Kidney (tissue), 14 donors: ENCODE data around the gene MTFMT. TPM values are rescaled to one million over a fixed set of nuclear protein-coding genes. Genes with fewer than 3 reads are reported as not detected.
"Not testable (repeated sequence)": the region's sequence is repeated elsewhere in the genome, so short reads cannot be mapped to it uniquely, and the experiment has no call there.

ENCODE experiments used
- DNase-seq, 5 donors: peaks; one replicate each; pipeline ENCODE4 v3.0.0-alpha.2; 2013 to 2020
- FAIRE-seq: peaks from 2 replicates; lab custom pipeline; 2012; peaks lifted over from hg19 to GRCh38; lab: Jason Lieb, UNC
- H3K27ac ChIP-seq, 2 donors: one replicate each; pipeline ENCODE4 v1.7.0; 2013; ENCODE audit warnings: low read depth in 2 of 2, low read length in 2 of 2, inconsistent platforms in 1 of 2
- H3K27me3 ChIP-seq: one replicate; pipeline ENCODE4 v1.7.1; 2013; ENCODE audit warnings: low read length, inconsistent platforms; ENCODE audit not compliant: control insufficient read depth, insufficient read depth
- H3K36me3 ChIP-seq, 3 donors: one replicate each; pipeline versions ENCODE4 v1.7.0 to v1.7.1; 2013; ENCODE audit warnings: low read length in 3 of 3, control low read depth in 1 of 3, inconsistent platforms in 1 of 3; ENCODE audit not compliant: insufficient read depth in 3 of 3, control insufficient read depth in 2 of 3
- H3K4me1 ChIP-seq, 3 donors: one replicate each; pipeline versions ENCODE4 v1.7.0 to v1.7.1; 2013; ENCODE audit warnings: low read length in 3 of 3, inconsistent platforms in 1 of 3, low read depth in 1 of 3; ENCODE audit not compliant: control insufficient read depth in 2 of 3, insufficient read depth in 2 of 3
- H3K4me3 ChIP-seq, 3 donors: one replicate each; pipeline versions ENCODE4 v1.7.0 to v1.8.1; 2013; ENCODE audit warnings: low read length in 3 of 3, control low read depth in 1 of 3, inconsistent platforms in 1 of 3
- H3K9ac ChIP-seq, 3 donors: one replicate each; pipeline versions ENCODE4 v1.7.0 to v1.7.1; 2013; ENCODE audit warnings: low read length in 3 of 3, control low read depth in 1 of 3, inconsistent platforms in 1 of 3
- H3K9me3 ChIP-seq, 3 donors: one replicate each; pipeline versions ENCODE4 v1.7.0 to v1.7.1; 2013; ENCODE audit warnings: low read length in 3 of 3, control low read depth in 1 of 3, inconsistent platforms in 1 of 3; ENCODE audit not compliant: control insufficient read depth in 2 of 3, insufficient read depth in 1 of 3
- intact Hi-C: fragments of 100-400 bp; cut with DNase I; formaldehyde crosslinking; loops from one replicate; pipeline ENCODE4 v1.11.1; 2022
- polyA plus RNA-seq: library from polyadenylated mRNA; stranded (reverse); fragments of 350-450 nt; fragmentation: Illumina TruSeq; extraction: RNeasy Lipid Tissue Mini Kit (QIAGEN cat#74804); gene quantifications from one replicate; pipeline ENCODE4 v1.2.3, GENCODE V29; 2014; ENCODE audit warnings: low read depth, low replicate concordance; ENCODE audit not compliant: insufficient read depth
- total RNA-seq: library from RNA; stranded (reverse); fragmentation: NEBNext Ultra II Directional; extraction: Animal tissue kit (Norgen Biotek cat#: 25700); gene quantifications from one replicate; pipeline ENCODE4 v1.2.1, GENCODE V29; 2021
- TF ChIP-seq, protein P1 (sequence below): IDR thresholded peaks from 3 replicates; pipeline ENCODE4 v1.5.1; 2012; ENCODE audit warnings: mild to moderate bottlenecking, moderate library complexity, borderline replicate concordance; ENCODE audit not compliant: insufficient read depth; ENCODE audit errors: extremely low read depth
- donor health status: control.
- donor health status: control.
- donor health status: control.
- donor health status: control.
- donor health status: control.
- donor health status: DM: yes; HTN: yes; CAD: no.
- donor health status: Normal renal cell carcinoma (clear cell type).

The MTFMT gene
- total and polyA plus RNA-seq, 2 donors from 2014 or later = 11.7 to 12.5 TPM

DNA sequence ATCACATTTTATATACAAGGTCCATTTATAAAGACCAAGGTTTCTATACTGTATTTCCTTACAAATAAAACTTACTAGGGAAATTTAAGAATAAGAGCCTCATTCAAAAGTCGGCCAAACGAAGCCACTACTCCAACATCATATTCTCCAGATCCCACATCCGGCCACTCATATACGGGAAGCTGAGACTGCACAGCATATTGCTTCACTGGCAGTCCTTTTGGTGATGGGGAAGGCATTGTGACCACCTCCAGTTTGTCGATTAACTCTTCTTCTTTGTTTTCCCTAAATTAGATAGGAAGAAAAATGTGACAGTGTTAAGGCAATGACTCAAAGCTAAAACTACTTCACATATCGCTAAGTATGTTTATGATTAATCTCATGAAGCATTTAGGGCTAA is 2.7 kb downstream of the MTFMT start:
- Histone ChIP-seq H3K4me1 (peaks cover 0 to 8% (median 0%) of the 10 kb centered on the region in 3 donors), H3K36me3 (peaks cover 0 to 5% (median 3%) of the 10 kb centered on the region in 3 donors), H3K27me3 (no peaks in the 10 kb centered on the region), H3K9ac (no peak overlapping the region), H3K4me3 (no peak overlapping the region), H3K9me3 (no peaks in the 10 kb centered on the region), H3K27ac (no peak overlapping the region)
- FAIRE-seq = no peak
- DNase-seq = no peak
- TF ChIP-seq, protein P1, sequence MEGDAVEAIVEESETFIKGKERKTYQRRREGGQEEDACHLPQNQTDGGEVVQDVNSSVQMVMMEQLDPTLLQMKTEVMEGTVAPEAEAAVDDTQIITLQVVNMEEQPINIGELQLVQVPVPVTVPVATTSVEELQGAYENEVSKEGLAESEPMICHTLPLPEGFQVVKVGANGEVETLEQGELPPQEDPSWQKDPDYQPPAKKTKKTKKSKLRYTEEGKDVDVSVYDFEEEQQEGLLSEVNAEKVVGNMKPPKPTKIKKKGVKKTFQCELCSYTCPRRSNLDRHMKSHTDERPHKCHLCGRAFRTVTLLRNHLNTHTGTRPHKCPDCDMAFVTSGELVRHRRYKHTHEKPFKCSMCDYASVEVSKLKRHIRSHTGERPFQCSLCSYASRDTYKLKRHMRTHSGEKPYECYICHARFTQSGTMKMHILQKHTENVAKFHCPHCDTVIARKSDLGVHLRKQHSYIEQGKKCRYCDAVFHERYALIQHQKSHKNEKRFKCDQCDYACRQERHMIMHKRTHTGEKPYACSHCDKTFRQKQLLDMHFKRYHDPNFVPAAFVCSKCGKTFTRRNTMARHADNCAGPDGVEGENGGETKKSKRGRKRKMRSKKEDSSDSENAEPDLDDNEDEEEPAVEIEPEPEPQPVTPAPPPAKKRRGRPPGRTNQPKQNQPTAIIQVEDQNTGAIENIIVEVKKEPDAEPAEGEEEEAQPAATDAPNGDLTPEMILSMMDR = no peak
- intact Hi-C loops = no loop called here

DNA sequence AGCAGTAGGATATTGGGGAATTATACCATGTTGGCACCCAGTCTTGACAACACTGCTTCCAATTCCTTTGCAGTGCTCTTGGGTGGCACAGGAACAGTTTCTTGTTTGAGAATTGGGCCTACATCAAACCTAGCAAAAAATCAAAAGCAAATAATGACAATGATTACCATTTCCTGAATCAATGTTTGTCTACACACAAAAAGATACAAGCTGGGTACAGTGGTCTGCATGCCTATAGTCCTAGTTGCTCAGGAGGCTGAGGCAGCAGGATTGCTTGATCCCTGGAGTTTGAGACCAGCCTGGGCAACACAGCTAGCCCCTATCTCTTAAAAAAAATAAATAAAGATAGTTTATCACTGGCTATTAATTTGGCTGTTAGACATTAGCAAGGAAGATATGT is 8.0 kb downstream of the MTFMT start:
- no peaks in the 10 kb centered on the region for H3K4me1 ChIP-seq
- DNase-seq (no peak), FAIRE-seq (no peak)
- H3K27ac ChIP-seq = no peak overlapping the region
- TF ChIP-seq, protein P1 = no peak
- no peaks in the 10 kb centered on the region for H3K27me3 ChIP-seq
- no peaks in the 10 kb centered on the region for H3K9me3 ChIP-seq
- H3K4me3 ChIP-seq = no peak overlapping the region
- intact Hi-C loops = no loop called here
- H3K36me3 ChIP-seq = peaks cover 7 to 21% (median 8%) of the 10 kb centered on the region in 3 donors
- H3K9ac ChIP-seq = no peak overlapping the region

DNA sequence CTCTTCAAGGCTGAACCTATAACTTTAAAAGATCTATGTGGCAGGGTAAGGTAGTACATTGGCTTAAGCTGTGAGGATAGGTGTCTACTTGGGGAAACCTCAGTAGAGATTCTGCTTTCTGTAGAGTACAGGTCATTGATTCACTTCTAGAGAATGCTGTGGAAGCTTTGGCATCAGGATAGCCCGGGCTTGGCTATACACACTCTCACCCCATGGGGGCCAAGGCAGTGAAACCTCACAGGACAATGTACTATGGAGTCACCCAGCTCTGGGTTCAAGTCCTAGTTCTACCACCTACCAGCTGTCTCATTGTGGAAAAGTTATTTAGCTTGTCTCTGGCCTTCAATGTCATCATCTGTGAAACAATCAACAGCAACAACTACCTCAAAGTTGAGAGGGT is 9.0 kb downstream of the MTFMT start:
- H3K27ac ChIP-seq = no peak overlapping the region
- TF ChIP-seq, protein P1 = no peak
- DNase-seq (no peak), FAIRE-seq (no peak)
- no peaks in the 10 kb centered on the region for H3K4me1 ChIP-seq
- no peak overlapping the region for H3K9ac ChIP-seq
- H3K27me3 ChIP-seq = no peaks in the 10 kb centered on the region
- H3K4me3 ChIP-seq = no peak overlapping the region
- intact Hi-C loops = no loop called here
- peaks cover 4 to 18% (median 8%) of the 10 kb centered on the region in 3 donors for H3K36me3 ChIP-seq
- no peaks in the 10 kb centered on the region for H3K9me3 ChIP-seq

DNA sequence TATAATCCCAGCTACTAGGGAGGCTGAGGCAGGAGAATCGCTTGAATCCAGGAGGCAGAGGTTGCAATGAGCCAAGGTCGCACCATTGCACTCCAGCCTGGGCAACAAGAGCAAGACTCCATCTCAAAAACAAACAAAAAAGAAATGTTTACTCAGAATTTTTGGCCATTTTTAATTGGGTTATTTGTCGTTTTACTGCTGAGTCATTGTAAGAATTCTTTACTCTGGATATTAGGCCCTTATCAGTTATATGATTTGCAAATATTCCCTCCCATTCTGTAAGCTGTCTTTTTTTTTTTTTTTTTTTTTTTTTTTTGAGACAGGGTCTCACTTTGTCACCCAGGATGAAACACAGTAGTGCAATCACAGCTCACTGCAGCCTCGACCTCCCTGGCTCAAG is 18.2 kb downstream of the MTFMT start:
- H3K27ac ChIP-seq, H3K9me3 ChIP-seq, FAIRE-seq, H3K4me3 ChIP-seq, H3K27me3 ChIP-seq, H3K9ac ChIP-seq, H3K4me1 ChIP-seq, intact Hi-C loops, DNase-seq: not testable (repeated sequence)
- peaks cover 4 to 17% (median 11%) of the 10 kb centered on the region in 3 donors for H3K36me3 ChIP-seq
